PC-3 (cell line): ENCODE results near the gene RAB3GAP2. TPM values are rescaled to one million over a fixed set of nuclear protein-coding genes. Genes with fewer than 3 reads are reported as not detected.
"Not testable (repeated sequence)": the region's sequence is repeated elsewhere in the genome, so short reads cannot be mapped to it uniquely, and the experiment has no call there.

ENCODE experiments used
- ATAC-seq: fragments of 200-7000 bp; cut with Tn5 transposase; 2 replicates; pipeline ENCODE4 v1.9.1; 2020; ENCODE audit warnings: mild to moderate bottlenecking, moderate library complexity
- BruUV-seq: library from RNA; stranded (reverse); fragments of 400-500 nt; replicated peaks from 2 replicates; lab custom pipeline; 2021; lab: Mats Ljungman, UMichigan
- CTCF ChIA-PET: fragments of 300-600 bp; sonication (Branson Sonifier 250); formaldehyde crosslinking; loops from one replicate; lab custom pipeline; 2022; ENCODE audit warnings: antibody characterized with exemption; lab: Charles Lee
- POLR2A ChIA-PET: fragments of 300-600 bp; sonication (Branson Sonifier 250); formaldehyde crosslinking; loops from one replicate; lab custom pipeline; 2022; ENCODE audit warnings: antibody characterized with exemption; ENCODE audit not compliant: unreplicated experiment; lab: Charles Lee
- DNase-seq: peaks from one replicate; pipeline ENCODE4 v3.0.0-alpha.2; 2015
- H2AFZ ChIP-seq: fragments of 300-600 bp; sonication (generic); 2 replicates; pipeline ENCODE4 v1.6.0; 2016; ENCODE audit warnings: antibody characterized with exemption, low read length
- H3F3A ChIP-seq: fragments of 300-600 bp; sonication (generic); one replicate; pipeline ENCODE4 v1.6.0; 2017; ENCODE audit warnings: antibody characterized with exemption, low read length, control low read depth, mild to moderate bottlenecking; ENCODE audit not compliant: unreplicated experiment
- H3K27ac ChIP-seq: fragments of 300-600 bp; sonication (generic); 2 replicates; pipeline ENCODE4 v1.5.1; 2016; ENCODE audit warnings: mild to moderate bottlenecking, low read length
- H3K27me3 ChIP-seq: fragments of 300-600 bp; sonication (generic); 2 replicates; pipeline ENCODE4 v1.6.1; 2016; ENCODE audit warnings: low read length, mixed read lengths
- H3K36me3 ChIP-seq: fragments of 300-600 bp; sonication (generic); 2 replicates; pipeline ENCODE4 v1.6.1; 2016; ENCODE audit warnings: low read depth, mixed run types, low read length, mixed read lengths
- H3K4me1 ChIP-seq: fragments of 300-600 bp; sonication (generic); 2 replicates; pipeline ENCODE4 v1.5.1; 2016; ENCODE audit warnings: low read length; ENCODE audit not compliant: insufficient read depth
- H3K4me2 ChIP-seq: fragments of 300-600 bp; sonication (generic); 2 replicates; pipeline ENCODE4 v1.6.0; 2016; ENCODE audit warnings: low read length
- H3K4me3 ChIP-seq: fragments of 300-600 bp; sonication (generic); 2 replicates; pipeline ENCODE4 v1.5.1; 2016; ENCODE audit warnings: mild to moderate bottlenecking, low read length, mixed read lengths
- H3K79me2 ChIP-seq: fragments of 300-600 bp; sonication (generic); 2 replicates; pipeline ENCODE4 v1.6.1; 2017; ENCODE audit warnings: low read length, mixed read lengths
- H3K9ac ChIP-seq: fragments of 300-600 bp; sonication (generic); 2 replicates; pipeline ENCODE4 v1.6.0; 2016; ENCODE audit warnings: mild to moderate bottlenecking, low read length
- H3K9me2 ChIP-seq: fragments of 300-600 bp; sonication (generic); replicated peaks from 2 replicates; pipeline ENCODE4 v1.6.1; 2016; ENCODE audit warnings: mixed run types, low read length, mixed read lengths
- H3K9me3 ChIP-seq: fragments of 300-600 bp; sonication (generic); 2 replicates; pipeline ENCODE4 v1.6.1; 2016; ENCODE audit warnings: low read length, mixed read lengths
- H4K20me1 ChIP-seq: fragments of 300-600 bp; sonication (generic); 2 replicates; pipeline ENCODE4 v1.6.1; 2016; ENCODE audit warnings: low read length, mixed read lengths
- EZH2 ChIP-seq: fragments of 300-600 bp; sonication (generic); IDR thresholded peaks from one replicate; pipeline ENCODE4 v1.6.1; 2017; ENCODE audit warnings: antibody characterized with exemption, mild to moderate bottlenecking, low read length; ENCODE audit not compliant: unreplicated experiment
- EZH2phosphoT487 ChIP-seq: fragments of 300-600 bp; sonication (generic); IDR thresholded peaks from 2 replicates; pipeline ENCODE4 v1.6.1; 2018; ENCODE audit warnings: mild to moderate bottlenecking, antibody characterized with exemption, low read length, borderline replicate concordance
- intact Hi-C: fragments of 100-400 bp; cut with micrococcal nuclease; formaldehyde crosslinking; loops from 2 replicates; pipeline ENCODE4 v1.9.0; 2023
- total RNA-seq: library from RNA; depleted of rRNA; stranded (reverse); fragments of >200 nt; gene quantifications from 2 replicates; pipeline ENCODE4 v1.2.3, GENCODE V29; 2014
- TF ChIP-seq, protein P1 (sequence below): fragments of 300-600 bp; sonication (generic); conservative IDR thresholded peaks from 2 replicates; pipeline ENCODE4 v1.5.1; 2017; ENCODE audit warnings: antibody characterized with exemption, low read depth, mild to moderate bottlenecking, low read length

RAB3GAP2 gene
- total RNA-seq, 1 experiment from 2014 or later = 16.7 TPM

DNA sequence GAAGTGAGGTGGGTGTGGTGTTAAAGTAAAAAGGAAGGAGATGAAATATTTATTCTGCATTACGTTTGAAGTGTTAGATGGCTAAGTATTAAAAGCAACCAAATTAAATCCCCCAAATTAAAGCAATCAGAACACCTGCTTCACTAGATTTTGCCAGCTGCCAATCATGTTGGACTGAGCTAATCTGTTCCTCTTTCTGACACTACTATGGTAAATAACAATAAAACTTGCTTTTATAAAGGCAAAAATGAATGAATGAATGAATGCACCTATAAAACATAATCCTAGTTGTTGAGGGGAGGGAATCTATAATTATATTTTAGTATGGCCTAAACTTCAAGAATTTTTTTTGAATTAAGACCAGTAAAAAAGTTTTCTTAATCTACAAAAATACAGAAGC, 51.0 kb downstream of the RAB3GAP2 start:
- peaks cover 8% of the 10 kb centered on the region; the same call in 1 of the 2 replicates for H4K20me1 ChIP-seq

DNA sequence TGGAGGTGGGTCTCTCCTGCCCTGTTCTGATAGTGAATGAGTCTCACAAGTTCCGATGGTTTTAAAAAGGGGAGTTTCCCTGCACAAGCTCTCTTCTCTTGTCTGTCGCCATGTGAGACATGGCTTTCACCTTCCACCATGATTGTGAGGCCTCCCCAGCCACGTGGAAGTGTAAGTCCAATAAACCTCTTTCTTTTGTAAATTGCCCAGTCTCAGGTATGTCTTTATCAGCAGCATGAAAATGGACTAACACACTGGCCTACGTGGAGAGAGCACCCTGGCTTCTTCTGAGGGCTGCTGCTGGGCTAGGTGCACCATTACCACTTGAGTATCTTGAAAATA, 51.6 kb downstream of the RAB3GAP2 start:
- H3F3A ChIP-seq, DNase-seq, H3K36me3 ChIP-seq, H3K4me1 ChIP-seq, H3K9me2 ChIP-seq, BruUV-seq, H3K4me3 ChIP-seq, H3K4me2 ChIP-seq, intact Hi-C loops, H2AFZ ChIP-seq, H3K9me3 ChIP-seq, H3K9ac ChIP-seq, ATAC-seq, CTCF ChIA-PET, H3K27ac ChIP-seq, POLR2A ChIA-PET, H3K27me3 ChIP-seq: not testable (repeated sequence)
- Histone ChIP-seq H4K20me1 (peaks cover 11% of the 10 kb centered on the region; the same call in 1 of the 2 replicates), H3K79me2 (peaks cover 28% of the 10 kb centered on the region)

More for the DNA sequence above, 51.0 kb downstream of the RAB3GAP2 start:
- no peaks in the 10 kb centered on the region for H3K27me3 ChIP-seq
- no peak overlapping the region for H2AFZ ChIP-seq
- no peaks in the 10 kb centered on the region for H3K9me3 ChIP-seq
- no peak for TF ChIP-seq EZH2phosphoT487
- H3K4me1 ChIP-seq = no peaks in the 10 kb centered on the region
- intact Hi-C loops = no loop called here
- H3K9me2 ChIP-seq = no peaks in the 10 kb centered on the region
- DNase-seq = no peak
- H3K27ac ChIP-seq = no peak overlapping the region
- H3K36me3 ChIP-seq = no peaks in the 10 kb centered on the region
- ChIA-PET CTCF (no interaction called here), POLR2A (interaction anchor here (0.6 kb wide), 1 partner anchor 1576 kb away, joined by 3 read pairs; no protein-coding TSS in a partner anchor)
- ATAC-seq = no peak
- no TSS peak for BruUV-seq
- H3F3A ChIP-seq = no peaks in the 10 kb centered on the region
- no peak overlapping the region for H3K4me3 ChIP-seq
- H3K4me2 ChIP-seq = no peak overlapping the region
- H3K9ac ChIP-seq = no peak overlapping the region
- H3K79me2 ChIP-seq = peaks cover 22% of the 10 kb centered on the region

DNA sequence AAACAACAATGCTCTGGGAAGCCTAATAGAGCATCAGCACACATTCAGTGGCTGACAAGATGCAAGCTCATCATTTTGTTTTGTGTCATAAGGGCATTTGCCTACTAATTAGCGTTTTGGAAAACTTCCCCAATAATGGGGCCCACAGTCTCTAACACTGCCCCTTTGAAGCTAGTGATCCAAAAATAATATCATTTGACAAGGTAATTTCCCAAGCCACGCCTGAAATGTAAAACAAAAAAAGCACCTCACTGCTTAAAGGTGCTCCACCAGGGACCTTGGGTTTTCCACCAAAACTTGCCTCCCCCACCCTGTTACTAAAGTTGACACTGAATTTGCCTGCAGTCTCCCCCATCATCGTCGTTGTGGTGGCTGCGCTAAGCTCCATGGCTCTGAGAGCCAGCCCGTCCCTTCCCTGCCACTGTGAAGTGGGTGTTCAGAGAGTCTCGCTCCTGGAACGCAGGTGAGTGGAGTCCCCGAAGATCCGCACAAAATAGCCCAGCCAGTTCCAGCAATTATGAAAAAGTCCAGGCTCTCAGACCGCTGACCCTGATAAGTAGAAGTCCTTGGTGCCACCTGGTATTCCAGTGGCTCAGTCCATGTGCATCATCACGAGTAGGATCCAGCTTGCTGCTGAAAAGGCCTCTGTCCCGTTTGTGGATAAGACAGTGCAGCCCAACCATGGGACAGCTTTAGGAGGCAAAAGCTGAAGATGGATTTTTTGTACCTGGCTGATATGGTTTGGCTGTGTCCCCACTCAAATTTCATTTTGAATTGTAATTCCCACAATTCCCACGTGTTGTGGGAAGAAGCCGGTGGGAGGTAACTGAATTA, 52.2 kb downstream of the RAB3GAP2 start:
- Histone ChIP-seq H3K79me2 (peaks cover 31% of the 10 kb centered on the region), H3K27me3 (no peaks in the 10 kb centered on the region), H3K9me2 (no peaks in the 10 kb centered on the region), H3K9ac (no peak overlapping the region), H3K4me2 (no peak overlapping the region), H2AFZ (no peak overlapping the region), H4K20me1 (peaks cover 11% of the 10 kb centered on the region; the same call in 1 of the 2 replicates), H3K9me3 (no peaks in the 10 kb centered on the region), H3K4me1 (no peaks in the 10 kb centered on the region), H3K36me3 (no peaks in the 10 kb centered on the region), H3K27ac (no peak overlapping the region), H3F3A (no peaks in the 10 kb centered on the region), H3K4me3 (no peak overlapping the region)
- POLR2A ChIA-PET = no interaction called here
- intact Hi-C loops = loop anchor here (5.0 to 10.0 kb wide), 3 partner anchors 305 to 512 kb away; partner anchors contain the start of gene MARK1
- TF ChIP-seq EZH2phosphoT487 = no peak
- no peak for TF ChIP-seq EZH2
- TF ChIP-seq, protein P1, sequence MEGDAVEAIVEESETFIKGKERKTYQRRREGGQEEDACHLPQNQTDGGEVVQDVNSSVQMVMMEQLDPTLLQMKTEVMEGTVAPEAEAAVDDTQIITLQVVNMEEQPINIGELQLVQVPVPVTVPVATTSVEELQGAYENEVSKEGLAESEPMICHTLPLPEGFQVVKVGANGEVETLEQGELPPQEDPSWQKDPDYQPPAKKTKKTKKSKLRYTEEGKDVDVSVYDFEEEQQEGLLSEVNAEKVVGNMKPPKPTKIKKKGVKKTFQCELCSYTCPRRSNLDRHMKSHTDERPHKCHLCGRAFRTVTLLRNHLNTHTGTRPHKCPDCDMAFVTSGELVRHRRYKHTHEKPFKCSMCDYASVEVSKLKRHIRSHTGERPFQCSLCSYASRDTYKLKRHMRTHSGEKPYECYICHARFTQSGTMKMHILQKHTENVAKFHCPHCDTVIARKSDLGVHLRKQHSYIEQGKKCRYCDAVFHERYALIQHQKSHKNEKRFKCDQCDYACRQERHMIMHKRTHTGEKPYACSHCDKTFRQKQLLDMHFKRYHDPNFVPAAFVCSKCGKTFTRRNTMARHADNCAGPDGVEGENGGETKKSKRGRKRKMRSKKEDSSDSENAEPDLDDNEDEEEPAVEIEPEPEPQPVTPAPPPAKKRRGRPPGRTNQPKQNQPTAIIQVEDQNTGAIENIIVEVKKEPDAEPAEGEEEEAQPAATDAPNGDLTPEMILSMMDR = no peak
- DNase-seq = no peak
- no TSS peak for BruUV-seq
- CTCF ChIA-PET = interaction anchor here (0.7 to 2.0 kb wide), 2 partner anchors 76 to 134 kb away, joined by 3 to 7 read pairs; no protein-coding TSS in a partner anchor
- ATAC-seq = no peak
